Mesothelial cell of epicardium (in vitro differentiated cells): ENCODE data around the gene UBXN11. TPM values are rescaled to one million over a fixed set of nuclear protein-coding genes. Genes with fewer than 3 reads are reported as not detected.

Experiments
- DNase-seq, 2 experiments: peaks; one replicate each; pipeline ENCODE4 v3.0.0; 2021; ENCODE audit warnings: low spot score in 2 of 2; ENCODE audit not compliant: unreplicated experiment in 2 of 2
- H3K27ac Mint-ChIP-seq: 2 replicates; pipeline ENCODE4 v1.8.0; 2021; ENCODE audit warnings: mixed read lengths
- H3K27me3 Mint-ChIP-seq: 2 replicates; pipeline ENCODE4 v1.8.0; 2021; ENCODE audit warnings: low read depth, mixed read lengths
- H3K36me3 Mint-ChIP-seq: 2 replicates; pipeline ENCODE4 v1.8.0; 2021; ENCODE audit warnings: mixed read lengths
- H3K4me1 Mint-ChIP-seq: 2 replicates; pipeline ENCODE4 v1.8.0; 2021; ENCODE audit warnings: mixed read lengths
- H3K4me3 Mint-ChIP-seq: 2 replicates; pipeline ENCODE4 v1.8.0; 2021; ENCODE audit warnings: mild to moderate bottlenecking, moderate library complexity, mixed read lengths
- H3K9me3 Mint-ChIP-seq: 2 replicates; pipeline ENCODE4 v1.8.0; 2021; ENCODE audit warnings: mixed read lengths
- CTCF ChIP-seq: fragments of 200-600 bp; sonication (generic); IDR thresholded peaks from one replicate; pipeline ENCODE4 v1.5.0; 2021; ENCODE audit warnings: antibody characterized with exemption; ENCODE audit not compliant: unreplicated experiment
- total RNA-seq: library from RNA; stranded (reverse); gene quantifications from 3 replicates; pipeline ENCODE4 v1.2.1, GENCODE V29; 2021

The UBXN11 gene
- total RNA-seq, 1 donor from 2014 or later = 29.6 TPM

GRCh38 chr1:26281091-26281958, 25.1 kb downstream of the UBXN11 start:
- no peak for TF ChIP-seq CTCF
- Mint-ChIP-seq H3K4me3 (peak overlapping the region; percentile 59), H3K36me3 (peaks cover 1% of the 10 kb centered on the region)

GRCh38 chr1:26280333-26281042, 25.9 kb downstream of the UBXN11 start:
- TF ChIP-seq CTCF = no peak
- Mint-ChIP-seq H3K27ac (peak overlapping the region; percentile 47), H3K9me3 (no peaks in the 10 kb centered on the region), H3K4me1 (peaks cover 34% of the 10 kb centered on the region), H3K4me3 (peak overlapping the region; percentile 87), H3K36me3 (peaks cover 3% of the 10 kb centered on the region), H3K27me3 (no peaks in the 10 kb centered on the region)
- DNase-seq = no peak

More at GRCh38 chr1:26281091-26281958, 25.1 kb downstream of the UBXN11 start:
- H3K27ac Mint-ChIP-seq = peak overlapping the region; percentile 47
- H3K27me3 Mint-ChIP-seq = no peaks in the 10 kb centered on the region
- no peaks in the 10 kb centered on the region for H3K9me3 Mint-ChIP-seq
- DNase-seq = no peak
- H3K4me1 Mint-ChIP-seq = peaks cover 28% of the 10 kb centered on the region

DNA sequence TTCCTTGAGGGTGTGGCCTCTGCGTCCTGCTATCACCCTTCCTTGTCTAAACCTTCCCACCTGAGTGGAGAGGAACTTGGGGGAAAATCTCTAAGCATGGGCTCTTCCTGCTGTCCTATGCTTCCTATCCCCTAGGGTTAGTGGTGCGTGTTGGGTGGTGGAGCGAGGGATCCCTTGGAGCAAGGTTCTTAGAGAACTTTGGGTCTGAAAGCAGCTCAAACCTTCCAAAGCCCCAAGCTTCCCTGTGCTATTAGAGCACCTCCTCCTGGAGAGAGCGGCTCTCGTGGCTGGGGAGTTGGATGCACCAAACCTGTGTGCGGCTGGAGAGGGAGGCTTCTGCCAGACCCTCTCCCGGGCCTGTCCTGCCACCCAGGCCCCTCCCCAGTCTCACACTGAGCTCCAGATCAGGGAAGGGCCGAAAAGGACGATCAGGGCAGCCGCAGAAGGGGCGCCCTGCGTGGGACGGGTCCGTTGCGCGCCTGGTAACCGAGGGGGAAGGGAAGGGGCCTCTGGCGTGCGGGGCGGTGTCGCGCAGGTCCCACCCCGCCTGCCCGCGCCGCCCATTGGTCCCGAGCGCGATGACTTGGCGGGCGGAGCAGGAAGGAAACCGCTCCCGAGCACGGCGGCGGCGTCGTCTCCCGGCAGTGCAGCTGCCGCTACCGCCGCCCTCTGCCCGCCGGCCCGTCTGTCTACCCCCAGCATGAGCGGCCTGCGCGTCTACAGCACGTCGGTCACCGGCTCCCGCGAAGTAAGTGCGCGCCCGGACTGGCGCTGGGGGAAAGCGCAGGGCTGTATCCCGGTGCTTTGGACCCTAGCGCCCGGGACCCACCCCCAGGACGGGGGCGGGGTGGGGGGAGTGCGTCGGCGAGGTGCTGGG, 26.7 kb downstream of the UBXN11 start, which contains the start of gene SH3BGRL3:
TSS of gene SH3BGRL3 (plus strand) at position 631 of the 877 bp plus-strand sequence. CDS start at position 701, 70 bp downstream.
- Mint-ChIP-seq H3K27me3 (no peaks in the 10 kb centered on the region), H3K36me3 (peaks cover 4% of the 10 kb centered on the region), H3K9me3 (no peaks in the 10 kb centered on the region), H3K4me3 (peak within 1 kb of the TSS; percentile 87), H3K27ac (peak within 1 kb of the TSS; percentile 88), H3K4me1 (peaks cover 31% of the 10 kb centered on the region)
- TF ChIP-seq CTCF = no peak
- peak; percentile 65 to 81 for DNase-seq

DNA sequence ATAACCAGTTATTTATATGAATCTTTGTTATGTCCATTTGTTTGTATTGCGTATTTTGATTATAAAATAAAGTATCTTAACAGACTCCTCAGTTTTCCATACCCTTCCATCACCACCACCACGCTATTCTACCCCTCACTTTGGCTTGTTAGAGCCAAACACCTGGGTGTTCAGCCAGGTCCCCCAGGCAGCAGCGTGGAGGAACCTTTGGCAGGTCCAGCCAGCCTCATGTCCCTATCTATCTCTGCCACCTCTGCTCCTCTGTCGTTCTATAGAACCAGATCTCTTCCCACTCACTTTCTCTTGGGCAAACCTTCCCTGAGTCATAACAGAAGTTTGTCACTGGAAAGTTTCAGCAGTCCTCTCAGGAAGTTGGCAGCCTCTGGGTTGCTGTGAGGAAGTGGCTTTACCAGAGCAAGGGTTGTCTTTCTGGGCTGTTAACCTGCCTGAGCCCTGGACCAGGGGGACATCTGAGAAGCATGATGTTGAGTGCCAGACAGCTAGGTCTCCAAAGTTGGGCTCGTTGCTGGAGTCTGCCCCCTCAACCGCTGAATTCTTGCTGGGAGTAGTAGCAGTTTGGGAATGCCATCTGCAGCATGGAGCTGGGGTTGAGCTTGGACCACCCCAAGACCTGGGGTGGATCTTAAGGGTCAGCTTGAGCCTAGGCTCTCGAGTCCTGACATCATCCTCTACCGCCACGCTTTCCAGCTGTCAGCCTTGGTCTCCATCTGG, 27.5 kb downstream of the UBXN11 start:
- Mint-ChIP-seq H3K4me1 (peaks cover 29% of the 10 kb centered on the region), H3K4me3 (peak overlapping the region; percentile 87), H3K27ac (peak overlapping the region; percentile 88), H3K9me3 (no peaks in the 10 kb centered on the region), H3K27me3 (no peaks in the 10 kb centered on the region), H3K36me3 (peaks cover 10% of the 10 kb centered on the region)
- TF ChIP-seq CTCF = no peak
- no peak for DNase-seq

GRCh38 chr1:26278303-26278702, 28.1 kb downstream of the UBXN11 start:
- no peak for DNase-seq
- H3K36me3 Mint-ChIP-seq = peaks cover 10% of the 10 kb centered on the region
- H3K27me3 Mint-ChIP-seq = no peaks in the 10 kb centered on the region
- H3K27ac Mint-ChIP-seq = no peak overlapping the region
- H3K4me3 Mint-ChIP-seq = no peak overlapping the region
- TF ChIP-seq CTCF = no peak
- no peaks in the 10 kb centered on the region for H3K9me3 Mint-ChIP-seq
- H3K4me1 Mint-ChIP-seq = peaks cover 29% of the 10 kb centered on the region
